Activated naive CD8-positive, alpha-beta T cell treated with anti-CD3 and anti-CD28 coated beads, Interleukin-2, amount 50 U/mL, for 24 hours (primary cell): Measurements from ENCODE around the gene SIRT4.
"Not testable (repeated sequence)": the region's sequence is repeated elsewhere in the genome, so short reads cannot be mapped to it uniquely, and the experiment has no call there.

Source experiments
- ATAC-seq: fragments of 150-1000 bp; cut with Tn5 transposase; one replicate; pipeline ENCODE4 v1.10.0; 2021
- DNase-seq: peaks from one replicate; pipeline ENCODE4 v3.0.0; 2021
- H3K27ac Mint-ChIP-seq: one replicate; pipeline ENCODE4 v1.8.0; 2021; ENCODE audit warnings: mild to moderate bottlenecking, mixed read lengths
- H3K27me3 Mint-ChIP-seq: one replicate; pipeline ENCODE4 v1.8.0; 2021; ENCODE audit warnings: mixed read lengths
- H3K36me3 Mint-ChIP-seq: one replicate; pipeline ENCODE4 v1.8.0; 2021; ENCODE audit warnings: low read depth, mixed read lengths
- H3K4me1 Mint-ChIP-seq: one replicate; pipeline ENCODE4 v1.8.0; 2021; ENCODE audit warnings: mixed read lengths
- H3K4me3 Mint-ChIP-seq: one replicate; pipeline ENCODE4 v1.8.0; 2021; ENCODE audit warnings: mild to moderate bottlenecking, moderate library complexity, mixed read lengths
- H3K9me3 Mint-ChIP-seq: one replicate; pipeline ENCODE4 v1.8.0; 2021; ENCODE audit warnings: mixed read lengths

Gene SIRT4

GRCh38 chr12:120316798-120317223, 14.7 kb downstream of the SIRT4 start:
- Mint-ChIP-seq H3K27ac (peak overlapping the region; percentile 97), H3K36me3 (peaks cover 4% of the 10 kb centered on the region), H3K4me3 (peak overlapping the region; percentile 88), H3K27me3 (peaks cover 3% of the 10 kb centered on the region), H3K4me1 (peaks cover 13% of the 10 kb centered on the region), H3K9me3 (no peaks in the 10 kb centered on the region)
- DNase-seq (no peak), ATAC-seq (no peak)

GRCh38 chr12:120317224-120318105, 15.3 kb downstream of the SIRT4 start:
- Mint-ChIP-seq H3K27ac (peak overlapping the region; percentile 97), H3K4me3 (peak overlapping the region; percentile 88), H3K9me3 (no peaks in the 10 kb centered on the region), H3K27me3 (peaks cover 3% of the 10 kb centered on the region), H3K4me1 (peaks cover 13% of the 10 kb centered on the region), H3K36me3 (peaks cover 4% of the 10 kb centered on the region)
- peak; percentile 100 for DNase-seq
- ATAC-seq = peak; percentile 100

DNA sequence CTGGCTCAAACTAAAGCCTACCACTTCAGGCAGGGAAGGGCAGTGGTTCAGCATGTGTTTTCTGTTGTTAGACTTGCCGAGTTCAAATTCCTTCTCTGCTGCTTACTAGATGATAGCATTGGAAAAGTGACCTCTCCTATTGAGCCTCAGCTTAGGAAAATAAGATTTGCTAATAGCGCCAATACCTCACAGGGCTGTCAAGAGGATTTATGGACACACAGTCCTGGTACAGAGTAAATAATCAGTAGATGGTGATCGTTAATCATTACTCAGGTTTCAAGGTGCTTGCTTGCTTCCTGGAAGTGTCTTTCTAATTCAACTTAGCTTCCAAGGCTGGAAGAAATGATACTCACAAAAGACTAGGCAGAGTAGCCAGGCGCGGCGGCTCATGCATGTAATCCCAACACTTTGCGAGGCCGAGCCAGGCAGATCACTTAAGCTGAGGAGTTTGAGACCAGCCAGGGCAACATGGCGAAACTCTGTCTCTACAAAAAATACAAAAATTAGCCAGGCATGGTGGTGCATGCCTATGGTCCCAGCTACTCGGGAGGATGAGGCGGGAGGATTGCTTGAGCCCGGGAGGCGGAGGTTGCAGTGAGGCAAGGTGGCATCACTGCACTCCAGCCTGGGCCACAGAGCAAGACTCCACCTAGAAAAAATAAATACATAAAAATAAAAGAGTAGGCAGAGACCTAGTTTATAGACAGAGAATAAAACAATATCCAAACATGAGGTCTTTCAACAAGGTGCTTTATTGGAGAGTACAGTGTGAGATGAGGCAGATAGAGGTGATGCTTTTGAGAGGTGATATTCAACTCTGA, 19.5 kb downstream of the SIRT4 start:
- H3K4me3 Mint-ChIP-seq = no peak overlapping the region
- no peak overlapping the region for H3K27ac Mint-ChIP-seq
- ATAC-seq = no peak
- H3K4me1 Mint-ChIP-seq = peaks cover 19% of the 10 kb centered on the region
- peaks cover 3% of the 10 kb centered on the region for H3K27me3 Mint-ChIP-seq
- DNase-seq = no peak
- H3K36me3 Mint-ChIP-seq = peaks cover 4% of the 10 kb centered on the region
- no peaks in the 10 kb centered on the region for H3K9me3 Mint-ChIP-seq

GRCh38 chr12:120323772-120324171, 21.7 kb downstream of the SIRT4 start:
- H3K4me3 Mint-ChIP-seq = no peak overlapping the region
- no peak overlapping the region for H3K27ac Mint-ChIP-seq

DNA sequence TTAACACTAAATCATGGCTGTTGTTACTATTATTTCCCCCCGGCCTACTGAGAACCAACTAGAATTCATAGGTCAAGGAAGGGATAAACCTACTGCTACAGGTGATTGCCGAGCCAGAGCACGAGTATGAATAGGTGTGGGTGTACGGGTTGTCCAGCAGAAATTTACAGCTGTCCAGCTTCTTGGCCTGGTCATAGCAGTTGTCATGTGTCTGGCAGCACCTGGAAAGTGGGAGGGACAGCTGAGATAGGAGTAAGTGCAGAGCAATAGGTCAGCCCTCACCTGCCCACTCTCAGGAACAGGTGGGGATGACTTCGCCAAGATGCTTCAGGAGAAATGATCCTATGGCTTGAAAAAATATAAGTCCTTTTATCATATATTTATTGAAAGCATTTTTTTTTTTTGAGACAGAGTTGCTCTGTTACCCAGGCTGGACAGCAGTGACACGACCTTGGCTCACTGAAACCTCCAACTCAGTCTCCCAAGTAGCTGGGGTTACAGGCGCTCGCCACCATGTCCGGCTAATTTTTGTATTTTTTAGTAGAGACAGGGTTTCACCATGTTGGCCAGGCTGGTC, 22.8 kb downstream of the SIRT4 start:
- peaks cover 6% of the 10 kb centered on the region for H3K4me1 Mint-ChIP-seq
- no peak for ATAC-seq
- no peak overlapping the region for H3K27ac Mint-ChIP-seq
- H3K36me3 Mint-ChIP-seq = no peaks in the 10 kb centered on the region
- peak overlapping the region; percentile 82 for H3K4me3 Mint-ChIP-seq
- no peak for DNase-seq
- no peaks in the 10 kb centered on the region for H3K27me3 Mint-ChIP-seq
- H3K9me3 Mint-ChIP-seq = no peaks in the 10 kb centered on the region

More at GRCh38 chr12:120323772-120324171, 21.7 kb downstream of the SIRT4 start:
- Mint-ChIP-seq H3K4me1 (peaks cover 6% of the 10 kb centered on the region), H3K9me3 (no peaks in the 10 kb centered on the region), H3K36me3 (no peaks in the 10 kb centered on the region), H3K27me3 (no peaks in the 10 kb centered on the region)
- ATAC-seq (no peak), DNase-seq (no peak)

DNA sequence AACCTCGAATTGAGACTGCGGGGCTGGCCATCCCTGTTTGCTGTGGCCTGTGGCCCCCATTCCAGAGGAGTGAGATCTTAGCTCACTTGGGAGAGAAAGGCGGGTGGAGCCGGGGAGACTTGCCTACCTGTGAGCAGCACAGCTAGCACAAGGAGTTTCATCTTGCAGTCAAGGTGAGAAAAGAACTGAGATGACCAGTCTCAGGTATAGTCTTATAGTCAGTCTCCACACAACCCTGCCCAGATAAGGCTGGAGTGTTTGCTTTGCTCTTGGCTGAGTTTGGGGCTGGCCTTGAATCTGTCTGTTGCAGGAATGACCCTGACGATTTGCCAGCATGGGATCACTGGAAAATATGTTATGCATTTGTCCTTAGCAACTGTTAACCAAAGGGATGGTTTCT, 25.5 kb downstream of the SIRT4 start, which contains the start of gene PLA2G1B:
Gene PLA2G1B, minus strand, starts transcription at position 187 of the 400 bp plus-strand sequence. Its CDS starts 26 bp downstream, at position 161.
- no peak for DNase-seq
- Mint-ChIP-seq H3K27ac (no peak within 1 kb of the TSS), H3K36me3 (no peaks in the 10 kb centered on the region), H3K27me3 (peaks cover 2% of the 10 kb centered on the region), H3K4me1 (peaks cover 6% of the 10 kb centered on the region), H3K4me3 (no peak within 1 kb of the TSS), H3K9me3 (no peaks in the 10 kb centered on the region)
- no peak for ATAC-seq

GRCh38 chr12:120328228-120328627, 26.1 kb downstream of the SIRT4 start:
- Mint-ChIP-seq H3K9me3 (no peaks in the 10 kb centered on the region), H3K4me3 (no peak overlapping the region), H3K36me3 (no peaks in the 10 kb centered on the region), H3K4me1 (peaks cover 6% of the 10 kb centered on the region), H3K27ac (no peak overlapping the region), H3K27me3 (peaks cover 2% of the 10 kb centered on the region)
- ATAC-seq (no peak), DNase-seq (no peak)

GRCh38 chr12:120331390-120331789, 29.3 kb downstream of the SIRT4 start:
- DNase-seq (no peak), ATAC-seq (no peak)
- peaks cover 6% of the 10 kb centered on the region for H3K9me3 Mint-ChIP-seq
- H3K4me3 Mint-ChIP-seq = no peak overlapping the region
- H3K27me3 Mint-ChIP-seq = peaks cover 2% of the 10 kb centered on the region
- no peaks in the 10 kb centered on the region for H3K4me1 Mint-ChIP-seq
- no peak overlapping the region for H3K27ac Mint-ChIP-seq
- no peaks in the 10 kb centered on the region for H3K36me3 Mint-ChIP-seq

GRCh38 chr12:120332041-120332440, 29.9 kb downstream of the SIRT4 start:
- Mint-ChIP-seq H3K36me3 (no peaks in the 10 kb centered on the region), H3K4me1 (no peaks in the 10 kb centered on the region), H3K9me3 (peaks cover 10% of the 10 kb centered on the region), H3K27ac (no peak overlapping the region), H3K4me3 (no peak overlapping the region), H3K27me3 (peaks cover 2% of the 10 kb centered on the region)
- ATAC-seq = no peak
- DNase-seq = no peak

DNA sequence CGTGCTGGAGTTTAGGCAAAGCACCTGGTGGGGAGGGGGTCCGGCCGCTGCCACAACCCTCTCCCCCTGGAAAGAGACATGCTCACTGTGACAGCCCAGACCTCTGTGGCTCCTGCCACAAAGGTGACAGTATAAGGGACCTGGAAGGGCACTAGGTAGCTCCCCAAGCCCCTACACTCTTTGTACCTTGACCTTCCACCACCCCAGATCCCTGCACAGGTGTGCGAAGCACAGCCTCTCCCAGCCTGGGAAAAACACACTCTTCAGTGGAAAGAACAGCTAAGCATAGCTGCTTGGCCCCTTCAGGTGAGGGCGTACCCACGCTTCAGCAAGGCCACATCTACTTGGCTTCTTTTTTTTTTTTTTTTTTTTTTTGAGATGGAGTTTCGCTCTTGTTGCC, 30.4 kb downstream of the SIRT4 start:
- Mint-ChIP-seq H3K4me3 (no peak overlapping the region), H3K27me3 (peaks cover 2% of the 10 kb centered on the region), H3K4me1 (no peaks in the 10 kb centered on the region), H3K36me3 (peaks cover 1% of the 10 kb centered on the region), H3K9me3 (peaks cover 13% of the 10 kb centered on the region), H3K27ac (no peak overlapping the region)
- DNase-seq (no peak), ATAC-seq (no peak)

- H3K9me3 Mint-ChIP-seq = peaks cover 24% of the 10 kb centered on the region
- H3K27ac Mint-ChIP-seq, H3K4me3 Mint-ChIP-seq, H3K4me1 Mint-ChIP-seq, H3K27me3 Mint-ChIP-seq, H3K36me3 Mint-ChIP-seq, ATAC-seq: not testable (repeated sequence)
- DNase-seq = peak; percentile 56
These were observed 33.3 kb downstream of the SIRT4 start for GRCh38 chr12:120335447-120335846.

GRCh38 chr12:120336392-120336791, 34.3 kb downstream of the SIRT4 start:
- H3K4me1 Mint-ChIP-seq, DNase-seq, H3K27ac Mint-ChIP-seq, ATAC-seq, H3K4me3 Mint-ChIP-seq, H3K27me3 Mint-ChIP-seq, H3K36me3 Mint-ChIP-seq: not testable (repeated sequence)
- H3K9me3 Mint-ChIP-seq = peaks cover 24% of the 10 kb centered on the region

- Mint-ChIP-seq H3K4me1 (no peaks in the 10 kb centered on the region), H3K36me3 (peaks cover 7% of the 10 kb centered on the region), H3K4me3 (no peak overlapping the region), H3K27me3 (peaks cover 2% of the 10 kb centered on the region), H3K9me3 (peaks cover 24% of the 10 kb centered on the region), H3K27ac (no peak overlapping the region)
- DNase-seq (no peak), ATAC-seq (no peak)
These were observed 35.6 kb downstream of the SIRT4 start for GRCh38 chr12:120337730-120338129.

GRCh38 chr12:120339256-120339655, 37.1 kb downstream of the SIRT4 start:
- H3K27ac Mint-ChIP-seq = no peak overlapping the region
- ATAC-seq = no peak
- H3K9me3 Mint-ChIP-seq = peaks cover 24% of the 10 kb centered on the region
- no peaks in the 10 kb centered on the region for H3K4me1 Mint-ChIP-seq
- H3K36me3 Mint-ChIP-seq = peaks cover 7% of the 10 kb centered on the region
- no peak for DNase-seq
- H3K27me3 Mint-ChIP-seq = peaks cover 2% of the 10 kb centered on the region
- no peak overlapping the region for H3K4me3 Mint-ChIP-seq
